Ovary (tissue), 3 donors: ENCODE results near the gene TXNDC12.

Experiments used
- EP300 ChIP-seq: sonication (generic); formaldehyde crosslinking; IDR thresholded peaks from one replicate; pipeline ENCODE4 v1.6.1; 2017; ENCODE audit warnings: antibody characterized with exemption
- POLR2A ChIP-seq: fragments of 450-650 bp; IDR thresholded peaks from one replicate; pipeline ENCODE4 v1.6.1; 2017; ENCODE audit warnings: antibody characterized with exemption, mild to moderate bottlenecking, moderate library complexity
- TF ChIP-seq, protein P1 (sequence below), 3 donors: fragments of 450-650 bp in 2 of 3; fragments of 200-600 bp in 1 of 3; IDR thresholded peaks; one replicate each; pipeline versions ENCODE4 v1.5.1 to v1.8.0; 2016 to 2022; ENCODE audit warnings: antibody characterized with exemption in 3 of 3, mild to moderate bottlenecking in 1 of 3
- donor health status: DM: no; HTN: no; CAD: no.

DNA sequence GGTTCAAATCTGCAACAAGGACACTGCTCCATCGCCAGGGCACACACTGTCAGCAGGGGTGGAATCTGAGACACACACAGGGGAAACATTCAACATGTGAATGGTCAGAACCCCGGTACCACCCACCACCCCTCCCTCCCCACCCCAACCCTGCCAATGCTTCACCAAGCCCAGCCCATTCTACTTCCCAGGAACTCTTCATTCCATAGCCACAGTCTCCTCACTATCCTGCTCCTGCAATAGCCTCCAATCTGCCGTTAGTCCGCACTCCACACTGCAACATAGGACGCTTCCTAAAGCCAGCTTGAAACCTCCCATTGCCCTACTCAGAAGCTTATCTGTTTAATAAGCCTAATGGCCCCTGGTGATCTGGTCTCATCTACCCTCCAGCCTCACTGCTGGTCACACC, 57.0 kb downstream of the TXNDC12 start:
- TF ChIP-seq POLR2A: no peak
- TF ChIP-seq, protein P1, sequence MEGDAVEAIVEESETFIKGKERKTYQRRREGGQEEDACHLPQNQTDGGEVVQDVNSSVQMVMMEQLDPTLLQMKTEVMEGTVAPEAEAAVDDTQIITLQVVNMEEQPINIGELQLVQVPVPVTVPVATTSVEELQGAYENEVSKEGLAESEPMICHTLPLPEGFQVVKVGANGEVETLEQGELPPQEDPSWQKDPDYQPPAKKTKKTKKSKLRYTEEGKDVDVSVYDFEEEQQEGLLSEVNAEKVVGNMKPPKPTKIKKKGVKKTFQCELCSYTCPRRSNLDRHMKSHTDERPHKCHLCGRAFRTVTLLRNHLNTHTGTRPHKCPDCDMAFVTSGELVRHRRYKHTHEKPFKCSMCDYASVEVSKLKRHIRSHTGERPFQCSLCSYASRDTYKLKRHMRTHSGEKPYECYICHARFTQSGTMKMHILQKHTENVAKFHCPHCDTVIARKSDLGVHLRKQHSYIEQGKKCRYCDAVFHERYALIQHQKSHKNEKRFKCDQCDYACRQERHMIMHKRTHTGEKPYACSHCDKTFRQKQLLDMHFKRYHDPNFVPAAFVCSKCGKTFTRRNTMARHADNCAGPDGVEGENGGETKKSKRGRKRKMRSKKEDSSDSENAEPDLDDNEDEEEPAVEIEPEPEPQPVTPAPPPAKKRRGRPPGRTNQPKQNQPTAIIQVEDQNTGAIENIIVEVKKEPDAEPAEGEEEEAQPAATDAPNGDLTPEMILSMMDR (IDR thresholded peaks at IDR 0.05): no peak
- TF ChIP-seq EP300: no peak
